GM19397 (cell line): ENCODE data around the gene FBXO7.

Source experiments
- ATAC-seq: cut with Tn5 transposase; IDR thresholded peaks from one replicate; pipeline ENCODE4 v1.9.1; 2021; ENCODE audit warnings: mild to moderate bottlenecking, moderate library complexity; ENCODE audit not compliant: unreplicated experiment

FBXO7 gene

GRCh38 chr22:32487461-32487860, 12.8 kb downstream of the FBXO7 start:
- ATAC-seq, result no peak

GRCh38 chr22:32489377-32489776, 14.8 kb downstream of the FBXO7 start:
- ATAC-seq, result no peak

GRCh38 chr22:32490279-32490678, 15.7 kb downstream of the FBXO7 start:
- no peak for ATAC-seq

- no peak for ATAC-seq
Measured at GRCh38 chr22:32492111-32492510, 17.5 kb downstream of the FBXO7 start.

GRCh38 chr22:32493551-32493950, 18.9 kb downstream of the FBXO7 start:
- ATAC-seq, result no peak

- no peak for ATAC-seq
Measured at GRCh38 chr22:32494971-32495370, 20.4 kb downstream of the FBXO7 start.

GRCh38 chr22:32499666-32500065, 25.1 kb downstream of the FBXO7 start:
- ATAC-seq, result no peak

GRCh38 chr22:32501836-32502752, 27.5 kb downstream of the FBXO7 start:
- no peak for ATAC-seq

- ATAC-seq, result no peak
Measured at GRCh38 chr22:32509045-32509444, 34.4 kb downstream of the FBXO7 start.

- ATAC-seq, result no peak
Measured at GRCh38 chr22:32511274-32511673, 36.7 kb downstream of the FBXO7 start.

- ATAC-seq, result no peak
Measured at GRCh38 chr22:32511776-32512175, 37.2 kb downstream of the FBXO7 start.

GRCh38 chr22:32512267-32512982, 37.8 kb downstream of the FBXO7 start:
- no peak for ATAC-seq

GRCh38 chr22:32515084-32515483, 40.5 kb downstream of the FBXO7 start:
- ATAC-seq, result no peak

GRCh38 chr22:32517488-32517887, 42.9 kb downstream of the FBXO7 start:
- ATAC-seq, result no peak

- no peak for ATAC-seq
Measured at GRCh38 chr22:32517921-32518320, 43.3 kb downstream of the FBXO7 start.

GRCh38 chr22:32518381-32518780, 43.8 kb downstream of the FBXO7 start:
- no peak for ATAC-seq

- ATAC-seq, result no peak
Measured at GRCh38 chr22:32518848-32519247, 44.2 kb downstream of the FBXO7 start.

GRCh38 chr22:32520612-32521011, 46.0 kb downstream of the FBXO7 start:
- no peak for ATAC-seq

GRCh38 chr22:32522237-32522636, 47.6 kb downstream of the FBXO7 start:
- no peak for ATAC-seq

- ATAC-seq, result no peak
Measured at GRCh38 chr22:32527756-32528155, 53.1 kb downstream of the FBXO7 start.

GRCh38 chr22:32528316-32528715, 53.7 kb downstream of the FBXO7 start:
- no peak for ATAC-seq
